ENCODE data around the gene SYNCRIP. TPM values are rescaled to one million over a fixed set of nuclear protein-coding genes. Genes with fewer than 3 reads are reported as not detected.

Gene SYNCRIP
- total RNA-seq, 1 experiment from 2014 or later: 189 TPM

- ChIA-PET RAD21 (ENCODE audit: low non-redundant PET in 1 of 2, low total read pairs in 2 of 2, uncharacterized antibody in 2 of 2, unreplicated experiment in 2 of 2) (no interaction called here), POLR2A (no interaction called here), CTCF (interaction anchor here (0.7 to 1.5 kb wide), 2 partner anchors 32 to 246 kb away, joined by 3 to 4 read pairs; no protein-coding TSS in a partner anchor)
- 0 out of 2 replicates have a peak, but pooled peaks have one; percentile 9 for TF ChIP-seq FOSL1 (IDR thresholded peaks at IDR 0.05; ENCODE audit: low read depth)
- no peak for TF ChIP-seq RAD21 (IDR thresholded peaks at IDR 0.05; ENCODE audit: low read depth)
- no peak for TF ChIP-seq MAX (IDR thresholded peaks at IDR 0.05)
- no peak for TF ChIP-seq ATF3 (IDR thresholded peaks at IDR 0.05)
- no peak for TF ChIP-seq EZH2phosphoT487 (IDR thresholded peaks at IDR 0.05; ENCODE audit: borderline replicate concordance)
- TF ChIP-seq TCF7L2 (IDR thresholded peaks at IDR 0.05; ENCODE audit: borderline replicate concordance, extremely low read depth, insufficient read depth, insufficient read length): no peak
- TF ChIP-seq ZBTB33 (IDR thresholded peaks at IDR 0.05; ENCODE audit: extremely low read depth, insufficient replicate concordance, low read length): no peak
- TF ChIP-seq ELF1 (IDR thresholded peaks at IDR 0.05; ENCODE audit: borderline replicate concordance, low read depth): no peak
- no peak for TF ChIP-seq SP1 (IDR thresholded peaks at IDR 0.05; ENCODE audit: low read depth)
- BruUV-seq (replicated peaks): TSS peak; percentile 9
- Histone ChIP-seq H2AFZ (ENCODE audit: low read depth, low read length, poor library complexity, severe bottlenecking) (no peak overlapping the region), H3K4me1 (ENCODE audit: control insufficient read depth in 1 of 2, insufficient read depth in 2 of 2, low read length in 2 of 2) (peaks cover 0 to 10% of the 10 kb centered on the region in 2 experiments; a peak in 2 of 4 replicates), H3K9ac (ENCODE audit: low read length) (no peak overlapping the region), H3K9me3 (ENCODE audit: control insufficient read depth in 1 of 2, insufficient read depth in 1 of 2, low read depth in 1 of 2, low read length in 2 of 2) (no peaks in the 10 kb centered on the region; a peak in 1 of 4 replicates), H3K79me2 (ENCODE audit: insufficient read depth, low read length) (peaks cover 28% of the 10 kb centered on the region), H3K36me3 (ENCODE audit: control insufficient read depth in 1 of 2, insufficient read depth in 2 of 2, low read length in 2 of 2) (peaks cover 0 to 16% of the 10 kb centered on the region in 2 experiments; a peak in 2 of 4 replicates), H3K4me3 (replicated peaks in 1 of 2; ENCODE audit: low read depth in 1 of 2, low read length in 2 of 2) (no peak overlapping the region), H3K9me2 (ENCODE audit: insufficient read depth) (no peaks in the 10 kb centered on the region), H3K27ac (ENCODE audit: low read depth, low read length) (no peak overlapping the region), H4K20me1 (ENCODE audit: insufficient read depth) (0 out of 2 replicates have a peak, but pooled peaks cover 5% of the 10 kb centered on the region), H3K27me3 (ENCODE audit: insufficient read depth, low read length) (no peaks in the 10 kb centered on the region), H3K4me2 (ENCODE audit: low read length) (no peak overlapping the region)
- intact Hi-C loops (cut with micrococcal nuclease): no loop called here
- DNase-seq (ENCODE audit: low read depth, low spot score) (no peak), ATAC-seq (no peak)
These were observed 73.4 kb downstream of the SYNCRIP start for GRCh38 chr6:85569323-85569722.

Measured in HCT116 (cell line).